Left lung (tissue), 10 donors: ENCODE results near the gene MMGT1. TPM values are rescaled to one million over a fixed set of nuclear protein-coding genes. Genes with fewer than 3 reads are reported as not detected.
A peak's percentile ranks its signal among the peaks of the same experiment; 100 is the strongest.
"Not testable (repeated sequence)": the region's sequence is repeated elsewhere in the genome, so short reads cannot be mapped to it uniquely, and the experiment has no call there.

Experiments
- ATAC-seq: fragments of 200-7000 bp; cut with Tn5 transposase; one replicate; pipeline ENCODE4 v1.9.1; 2020; ENCODE audit warnings: moderate library complexity
- DNase-seq, 4 donors: peaks; one replicate each; pipeline ENCODE4 v3.0.0-alpha.2; 2013 to 2020
- H3K27ac ChIP-seq, 2 donors: fragments of 200-600 bp; sonication (generic) in 1 of 2; one replicate each; pipeline versions ENCODE4 v1.5.0 to v1.8.0; 2020 to 2021
- H3K27me3 ChIP-seq, 2 donors: fragments of 200-600 bp; sonication (generic) in 1 of 2; one replicate each; pipeline versions ENCODE4 v1.5.0 to v1.8.0; 2020 to 2021
- H3K36me3 ChIP-seq, 2 donors: fragments of 200-600 bp; sonication (generic) in 1 of 2; one replicate each; pipeline versions ENCODE4 v1.5.0 to v1.8.0; 2020 to 2021
- H3K4me1 ChIP-seq, 2 donors: fragments of 200-600 bp; one replicate each; pipeline ENCODE4 v1.8.0; 2021
- H3K4me3 ChIP-seq, 2 donors: fragments of 200-600 bp; sonication (generic) in 1 of 2; one replicate each; pipeline versions ENCODE4 v1.5.0 to v1.8.0; 2020 to 2021; ENCODE audit warnings: mild to moderate bottlenecking in 1 of 2
- H3K9me3 ChIP-seq, 2 donors: fragments of 200-600 bp; sonication (generic) in 1 of 2; one replicate each; pipeline versions ENCODE4 v1.5.0 to v1.8.0; 2020 to 2021
- intact Hi-C, 2 donors: fragments of 100-400 bp; cut with DNase I; formaldehyde crosslinking; loops; one replicate each; pipeline versions ENCODE4 v1.11.2 to v1.14.2; 2022
- polyA plus RNA-seq, 6 donors: library from polyadenylated mRNA; unstranded; fragments of 120-200 nt; gene quantifications; one replicate each; pipeline ENCODE4 v1.2.1, GENCODE V29; 2013; ENCODE audit not compliant: insufficient read length in 6 of 6
- total RNA-seq, 2 donors: library from RNA; stranded (reverse); fragmentation: NEBNext Ultra II Directional; extraction: Animal tissue kit (Norgen Biotek cat#: 25700); gene quantifications; one replicate each; pipeline ENCODE4 v1.2.1, GENCODE V29; 2021
- TF ChIP-seq, protein P1 (sequence below), 2 donors: fragments of 200-600 bp; sonication (generic) in 1 of 2; IDR thresholded peaks; one replicate each; pipeline versions ENCODE4 v1.5.0 to v1.8.0; 2021; ENCODE audit warnings: antibody characterized with exemption in 2 of 2
- donor health status: DM: no; HTN: yes; CAD: no.
- donor health status: DM: no; HTN: no; CAD: no.

MMGT1 gene
- total and polyA plus RNA-seq, 8 donors: 25.4 to 32.0 (median 29.4) TPM

DNA sequence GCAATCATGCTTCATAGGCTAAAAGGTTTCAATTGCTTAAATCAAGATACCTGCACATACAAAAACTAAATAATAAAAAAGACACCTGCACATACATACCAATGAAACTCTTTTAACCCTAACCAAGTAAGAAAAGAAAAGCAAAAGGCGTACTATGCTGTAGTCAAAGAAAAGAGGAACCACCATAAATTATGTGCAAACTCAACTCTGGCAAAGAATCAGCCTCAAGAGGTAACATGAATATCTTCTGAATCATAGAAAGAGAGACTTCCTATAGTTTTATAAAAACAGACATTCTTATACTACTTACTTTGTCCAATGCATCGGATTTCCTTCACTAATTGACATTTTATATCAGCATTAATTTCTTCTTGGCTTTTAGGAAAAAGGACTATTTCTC lies 29.3 kb downstream of the MMGT1 start:
- ATAC-seq: no peak
- Histone ChIP-seq H3K27me3 (no peaks in the 10 kb centered on the region), H3K36me3 (no peaks in the 10 kb centered on the region), H3K4me1 (no peaks in the 10 kb centered on the region), H3K27ac (no peak overlapping the region), H3K9me3 (no peaks in the 10 kb centered on the region), H3K4me3 (no peak overlapping the region)
- no peak for DNase-seq
- TF ChIP-seq, protein P1, sequence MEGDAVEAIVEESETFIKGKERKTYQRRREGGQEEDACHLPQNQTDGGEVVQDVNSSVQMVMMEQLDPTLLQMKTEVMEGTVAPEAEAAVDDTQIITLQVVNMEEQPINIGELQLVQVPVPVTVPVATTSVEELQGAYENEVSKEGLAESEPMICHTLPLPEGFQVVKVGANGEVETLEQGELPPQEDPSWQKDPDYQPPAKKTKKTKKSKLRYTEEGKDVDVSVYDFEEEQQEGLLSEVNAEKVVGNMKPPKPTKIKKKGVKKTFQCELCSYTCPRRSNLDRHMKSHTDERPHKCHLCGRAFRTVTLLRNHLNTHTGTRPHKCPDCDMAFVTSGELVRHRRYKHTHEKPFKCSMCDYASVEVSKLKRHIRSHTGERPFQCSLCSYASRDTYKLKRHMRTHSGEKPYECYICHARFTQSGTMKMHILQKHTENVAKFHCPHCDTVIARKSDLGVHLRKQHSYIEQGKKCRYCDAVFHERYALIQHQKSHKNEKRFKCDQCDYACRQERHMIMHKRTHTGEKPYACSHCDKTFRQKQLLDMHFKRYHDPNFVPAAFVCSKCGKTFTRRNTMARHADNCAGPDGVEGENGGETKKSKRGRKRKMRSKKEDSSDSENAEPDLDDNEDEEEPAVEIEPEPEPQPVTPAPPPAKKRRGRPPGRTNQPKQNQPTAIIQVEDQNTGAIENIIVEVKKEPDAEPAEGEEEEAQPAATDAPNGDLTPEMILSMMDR (IDR thresholded peaks at IDR 0.05): no peak
- intact Hi-C loops: no loop called here

DNA sequence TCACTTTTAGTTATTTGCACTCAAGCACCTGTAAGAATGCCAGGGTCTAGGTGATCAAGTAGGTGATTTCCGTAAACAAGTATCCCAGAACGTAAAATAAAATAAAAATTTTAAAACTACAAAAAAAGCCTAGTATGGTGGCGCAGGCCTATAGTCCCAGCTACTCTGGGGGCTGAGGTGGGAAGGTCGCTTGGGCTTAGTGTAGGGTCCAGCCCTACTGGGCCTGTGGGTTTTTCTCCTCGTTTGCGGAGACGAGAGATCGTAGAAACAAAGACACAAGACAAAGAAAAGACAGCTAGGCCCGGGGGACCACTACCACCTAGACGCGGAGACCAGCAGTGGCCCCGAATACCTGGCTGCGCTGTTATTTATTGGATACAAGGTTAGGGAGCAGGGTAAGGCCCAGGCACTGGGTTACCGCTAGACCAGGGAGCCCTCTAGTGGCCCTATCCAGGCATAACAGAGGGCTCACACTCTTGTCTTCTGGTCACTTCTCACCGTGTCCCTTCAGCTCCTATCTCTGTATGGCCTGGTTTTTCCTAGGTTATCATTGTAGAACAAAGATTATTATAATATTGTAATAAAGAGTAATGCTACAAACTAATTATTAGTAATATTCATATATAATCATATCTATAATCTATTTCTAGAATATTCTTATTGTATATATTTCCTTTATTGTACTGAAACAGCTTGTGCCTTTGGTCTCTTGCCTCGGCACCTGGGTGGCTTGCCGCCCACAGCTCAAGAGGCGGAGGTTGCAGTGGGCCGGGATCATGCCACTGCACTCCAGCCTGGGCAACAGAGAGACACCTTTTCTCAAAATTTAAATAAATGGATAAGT lies 41.9 kb downstream of the MMGT1 start:
- H3K27ac ChIP-seq: no peak overlapping the region
- H3K36me3 ChIP-seq: no peaks in the 10 kb centered on the region
- TF ChIP-seq, protein P1 (IDR thresholded peaks at IDR 0.05): peak; percentile 63 to 65
- H3K9me3 ChIP-seq: peaks cover 0 to 2% of the 10 kb centered on the region in 2 donors
- ATAC-seq (peak; percentile 90), DNase-seq (peak in 2 of 4 donors; percentile 30 to 49)
- H3K4me3 ChIP-seq: no peak overlapping the region
- no peaks in the 10 kb centered on the region for H3K27me3 ChIP-seq
- no peaks in the 10 kb centered on the region for H3K4me1 ChIP-seq
- intact Hi-C loops: no loop called here

DNA sequence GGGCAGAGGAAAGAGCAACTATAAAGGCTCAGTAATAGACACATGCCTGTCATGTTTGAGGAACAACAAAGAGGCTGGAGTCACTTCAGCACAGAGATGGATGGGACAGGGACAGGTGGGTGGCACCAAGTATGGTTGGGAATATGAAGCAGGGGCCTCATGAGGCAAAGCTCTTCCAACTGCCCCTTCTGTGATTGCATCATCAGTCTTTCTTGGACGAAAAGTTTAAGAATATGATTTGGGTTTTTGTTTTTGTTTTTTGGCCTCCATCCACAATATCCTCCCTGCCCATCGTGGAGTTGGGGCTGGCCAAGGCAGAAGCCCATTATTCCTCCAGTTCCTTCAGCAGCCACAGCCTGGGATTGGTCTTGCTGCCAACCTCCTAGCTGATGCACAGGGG lies 45.9 kb downstream of the MMGT1 start:
- Histone ChIP-seq H3K9me3 (no peaks in the 10 kb centered on the region), H3K27me3 (no peaks in the 10 kb centered on the region), H3K36me3 (no peaks in the 10 kb centered on the region), H3K27ac (no peak overlapping the region), H3K4me1 (no peaks in the 10 kb centered on the region), H3K4me3 (no peak overlapping the region)
- TF ChIP-seq, protein P1 (IDR thresholded peaks at IDR 0.05): no peak
- intact Hi-C loops: no loop called here
- ATAC-seq (no peak), DNase-seq (no peak)

DNA sequence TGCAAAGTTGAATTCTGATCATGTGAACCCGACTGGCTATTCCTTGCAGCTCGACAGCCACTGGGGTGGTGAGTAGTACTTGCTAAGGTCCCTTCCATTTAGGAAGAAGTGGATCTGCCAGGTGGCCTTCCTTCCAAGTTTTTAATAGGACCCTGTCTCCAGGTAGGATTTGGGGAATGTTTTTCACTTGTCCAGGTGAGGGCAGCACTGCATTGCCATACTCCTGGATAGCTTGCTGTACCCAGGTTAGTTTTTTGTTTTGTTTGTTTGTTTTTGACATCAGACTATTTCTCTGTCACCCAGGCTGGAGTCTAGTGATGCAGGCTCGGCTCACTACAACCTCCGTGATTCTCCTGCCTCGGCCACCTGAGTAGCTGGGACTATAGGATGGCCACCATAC lies 50.4 kb downstream of the MMGT1 start:
- Histone ChIP-seq H3K4me3 (no peak overlapping the region), H3K27ac (no peak overlapping the region), H3K9me3 (no peaks in the 10 kb centered on the region), H3K36me3 (no peaks in the 10 kb centered on the region), H3K27me3 (no peaks in the 10 kb centered on the region), H3K4me1 (no peaks in the 10 kb centered on the region)
- intact Hi-C loops: no loop called here
- ATAC-seq: no peak
- TF ChIP-seq, protein P1 (IDR thresholded peaks at IDR 0.05): no peak
- DNase-seq: no peak

DNA sequence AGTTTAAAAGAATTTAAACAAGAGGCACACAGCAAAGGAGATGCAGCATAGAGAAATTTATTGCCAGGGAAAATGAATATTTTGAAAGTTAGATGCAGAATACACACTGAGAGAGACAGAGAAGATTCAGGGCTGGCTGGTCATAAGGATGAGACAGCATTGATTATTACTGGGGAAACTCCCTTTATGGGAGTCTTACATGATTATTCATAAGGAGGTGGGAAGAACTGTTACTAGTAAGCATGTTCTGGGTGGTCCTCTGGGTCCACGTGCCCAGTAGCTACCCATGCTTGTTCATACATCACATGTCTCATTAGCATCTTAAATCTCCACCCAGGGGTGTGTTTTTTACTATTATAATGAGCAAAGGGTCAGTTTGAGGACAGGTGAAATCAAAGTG lies 53.3 kb downstream of the MMGT1 start:
- intact Hi-C loops, H3K27me3 ChIP-seq, H3K4me3 ChIP-seq, H3K9me3 ChIP-seq, DNase-seq, H3K4me1 ChIP-seq, ATAC-seq, H3K27ac ChIP-seq, H3K36me3 ChIP-seq: not testable (repeated sequence)

DNA sequence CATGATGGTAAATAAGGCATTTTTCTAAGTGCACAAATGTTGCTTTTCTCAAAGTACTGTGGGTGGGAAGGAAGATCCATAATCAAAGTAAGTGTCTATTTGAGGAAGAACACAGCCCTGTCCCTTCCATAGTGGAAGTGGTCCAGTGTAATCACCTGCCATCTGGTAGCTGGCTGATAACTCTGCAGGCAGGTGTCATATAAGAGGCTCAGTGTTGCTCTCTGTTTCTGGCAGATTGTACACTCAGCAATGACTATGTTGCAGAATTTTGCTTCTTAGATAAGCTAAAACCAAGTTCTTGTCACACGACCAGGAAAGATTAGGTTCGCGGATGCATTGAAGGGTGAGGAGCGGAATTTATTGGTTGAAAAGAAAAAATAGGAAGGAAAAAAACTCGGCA lies 59.4 kb downstream of the MMGT1 start:
- TF ChIP-seq, protein P1 (IDR thresholded peaks at IDR 0.05): no peak
- H3K36me3 ChIP-seq: no peaks in the 10 kb centered on the region

More for the DNA sequence above, 59.4 kb downstream of the MMGT1 start:
- Histone ChIP-seq H3K4me3 (no peak overlapping the region), H3K27ac (no peak overlapping the region), H3K4me1 (no peaks in the 10 kb centered on the region), H3K9me3 (no peaks in the 10 kb centered on the region), H3K27me3 (no peaks in the 10 kb centered on the region)
- intact Hi-C loops: no loop called here
- no peak for DNase-seq
- no peak for ATAC-seq
